ENCODE results near the gene RABGAP1L.

RABGAP1L gene

GRCh38 chr1:174795806-174796205, 636.5 kb downstream of the RABGAP1L start:
- POLR2A ChIA-PET = no interaction called here
- no peak for DNase-seq (ENCODE audit: low read depth, low spot score)
- H3K4me3 ChIP-seq (ENCODE audit: low read depth, low read length) = no peak overlapping the region
- TF ChIP-seq CTCF (IDR thresholded peaks at IDR 0.05; ENCODE audit: insufficient read depth, low read length, missing control alignments) = no peak
- CTCF ChIA-PET = interaction anchor here (1.4 to 2.2 kb wide), 2 partner anchors 187 to 203 kb away, joined by 3 to 4 read pairs; no protein-coding TSS in a partner anchor

DNA sequence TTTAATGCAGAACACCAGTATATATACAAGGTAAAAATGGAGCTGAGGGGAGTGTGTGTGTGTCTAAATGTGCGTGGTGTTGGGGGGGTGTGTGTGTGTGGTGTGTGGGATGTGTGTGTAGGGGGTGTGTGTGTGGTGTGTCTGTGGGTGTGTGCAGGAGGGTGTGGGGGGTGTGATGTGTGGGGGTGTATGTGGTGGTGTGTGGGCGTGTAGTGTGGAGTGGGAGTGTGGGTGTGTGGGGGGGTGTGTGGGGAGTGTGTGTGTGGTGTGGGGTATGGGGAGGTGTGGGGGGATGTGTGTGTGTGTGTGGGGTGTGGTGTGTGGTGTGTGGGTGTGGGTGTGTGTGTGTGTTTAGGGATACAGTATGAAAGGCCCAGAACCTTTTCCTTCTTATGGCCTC, 638.1 kb downstream of the RABGAP1L start:
- CTCF ChIA-PET = interaction anchor here (2.2 kb wide), 1 partner anchor 186 kb away, joined by 4 read pairs; no protein-coding TSS in a partner anchor

GRCh38 chr1:174799136-174799479, 639.8 kb downstream of the RABGAP1L start:
- ChIA-PET CTCF (interaction anchor here (0.9 kb wide), 2 partner anchors 11 to 200 kb away, joined by 3 to 4 read pairs; no protein-coding TSS in a partner anchor), POLR2A (interaction anchor here (0.7 to 1.5 kb wide), 5 partner anchors 10 to 224 kb away, joined by 3 to 10 read pairs (median 5); partner anchors contain the start of gene CACYBP)
- TF ChIP-seq CTCF (IDR thresholded peaks at IDR 0.05; ENCODE audit: insufficient read depth, low read length, missing control alignments) = no peak
- peak overlapping the region; percentile 0; the same call in 1 of the 2 replicates for H3K4me3 ChIP-seq (ENCODE audit: low read depth, low read length)
- no peak for DNase-seq (ENCODE audit: low read depth, low spot score)

More for the DNA sequence above, 638.1 kb downstream of the RABGAP1L start:
- TF ChIP-seq CTCF (IDR thresholded peaks at IDR 0.05; ENCODE audit: insufficient read depth, low read length, missing control alignments) = no peak
- H3K4me3 ChIP-seq (ENCODE audit: low read depth, low read length) = no peak overlapping the region
- DNase-seq (ENCODE audit: low read depth, low spot score) = no peak
- POLR2A ChIA-PET = no interaction called here

GRCh38 chr1:174800216-174800851, 641.0 kb downstream of the RABGAP1L start:
- ChIA-PET POLR2A (interaction anchor here (0.8 to 1.5 kb wide), 4 partner anchors 10 to 199 kb away, joined by 3 to 10 read pairs (median 6); partner anchors contain the start of gene CACYBP), CTCF (interaction anchor here (0.9 to 1.1 kb wide), 3 partner anchors 9 to 199 kb away, joined by 3 to 4 read pairs (median 3); no protein-coding TSS in a partner anchor)
- TF ChIP-seq CTCF (IDR thresholded peaks at IDR 0.05; ENCODE audit: insufficient read depth, low read length, missing control alignments) = no peak
- no peak for DNase-seq (ENCODE audit: low read depth, low spot score)
- peak overlapping the region; percentile 63 for H3K4me3 ChIP-seq (ENCODE audit: low read depth, low read length)

- POLR2A ChIA-PET = no interaction called here
- no peak overlapping the region for H3K4me3 ChIP-seq (ENCODE audit: low read depth, low read length)
- no peak for DNase-seq (ENCODE audit: low read depth, low spot score)
Measured at GRCh38 chr1:174800876-174801275, 641.6 kb downstream of the RABGAP1L start.

More at GRCh38 chr1:174800876-174801275, 641.6 kb downstream of the RABGAP1L start:
- TF ChIP-seq CTCF (IDR thresholded peaks at IDR 0.05; ENCODE audit: insufficient read depth, low read length, missing control alignments) = no peak
- CTCF ChIA-PET = interaction anchor here (0.9 kb wide), 1 partner anchor 1339 kb away, joined by 3 read pairs; no protein-coding TSS in a partner anchor
